ENCODE measurements around the gene THSD8.

DNA sequence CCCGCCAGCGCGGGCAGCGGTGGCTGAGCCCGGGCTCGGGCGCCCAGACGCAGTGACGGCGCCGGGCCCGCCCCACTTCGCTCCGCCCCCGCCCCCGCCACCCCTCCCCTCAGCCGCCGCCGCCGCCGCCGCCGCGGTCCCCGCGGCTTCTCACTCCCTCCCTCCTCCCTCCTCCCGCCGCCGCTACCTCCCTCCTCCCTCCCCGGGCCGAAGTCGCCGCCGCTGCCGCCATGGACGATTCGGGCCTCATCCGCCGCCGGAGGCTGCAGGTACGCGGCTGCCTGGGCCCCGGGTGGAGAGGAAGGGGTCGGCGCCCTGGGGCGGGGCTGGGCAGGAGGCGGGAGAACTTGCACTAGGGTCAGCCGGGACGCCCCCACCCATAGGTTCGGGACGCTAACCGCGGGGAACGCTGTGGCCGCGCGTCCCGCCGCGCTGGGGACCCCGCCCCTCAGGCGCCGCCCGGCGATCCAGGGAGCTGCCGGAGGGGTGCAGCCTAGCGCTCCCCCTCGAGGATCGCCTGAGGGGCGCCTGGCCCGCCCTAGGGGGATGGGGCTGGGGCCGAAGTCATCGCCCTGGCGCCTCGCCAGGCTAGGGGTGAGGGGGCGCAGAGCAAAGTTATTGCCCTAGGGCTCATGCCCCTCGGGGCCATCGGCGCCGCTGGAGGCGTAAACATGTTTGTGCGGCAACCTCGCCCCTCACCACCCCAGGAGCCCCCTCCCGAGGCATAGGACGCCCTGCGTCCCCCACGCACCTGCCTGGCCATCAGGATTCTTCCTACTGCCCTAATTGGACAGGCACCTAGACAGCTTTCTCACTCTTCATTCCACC is 32.1 kb downstream of the THSD8 start:
- TF ChIP-seq, protein P1, sequence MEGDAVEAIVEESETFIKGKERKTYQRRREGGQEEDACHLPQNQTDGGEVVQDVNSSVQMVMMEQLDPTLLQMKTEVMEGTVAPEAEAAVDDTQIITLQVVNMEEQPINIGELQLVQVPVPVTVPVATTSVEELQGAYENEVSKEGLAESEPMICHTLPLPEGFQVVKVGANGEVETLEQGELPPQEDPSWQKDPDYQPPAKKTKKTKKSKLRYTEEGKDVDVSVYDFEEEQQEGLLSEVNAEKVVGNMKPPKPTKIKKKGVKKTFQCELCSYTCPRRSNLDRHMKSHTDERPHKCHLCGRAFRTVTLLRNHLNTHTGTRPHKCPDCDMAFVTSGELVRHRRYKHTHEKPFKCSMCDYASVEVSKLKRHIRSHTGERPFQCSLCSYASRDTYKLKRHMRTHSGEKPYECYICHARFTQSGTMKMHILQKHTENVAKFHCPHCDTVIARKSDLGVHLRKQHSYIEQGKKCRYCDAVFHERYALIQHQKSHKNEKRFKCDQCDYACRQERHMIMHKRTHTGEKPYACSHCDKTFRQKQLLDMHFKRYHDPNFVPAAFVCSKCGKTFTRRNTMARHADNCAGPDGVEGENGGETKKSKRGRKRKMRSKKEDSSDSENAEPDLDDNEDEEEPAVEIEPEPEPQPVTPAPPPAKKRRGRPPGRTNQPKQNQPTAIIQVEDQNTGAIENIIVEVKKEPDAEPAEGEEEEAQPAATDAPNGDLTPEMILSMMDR (IDR thresholded peaks at IDR 0.05; ENCODE audit: borderline replicate concordance, extremely low read depth, low read length, poor library complexity, severe bottlenecking): no peak
- TF ChIP-seq EZH2 (IDR thresholded peaks at IDR 0.05; ENCODE audit: borderline replicate concordance, low read depth, low read length, severe bottlenecking): no peak
